HG03039 (cell line): ENCODE measurements around the gene GPRASP3.
"Not testable (repeated sequence)": the region's sequence is repeated elsewhere in the genome, so short reads cannot be mapped to it uniquely, and the experiment has no call there.

Source experiments
- ATAC-seq: cut with Tn5 transposase; IDR thresholded peaks from one replicate; pipeline ENCODE4 v1.9.1; 2021; ENCODE audit warnings: mild to moderate bottlenecking, moderate library complexity; ENCODE audit not compliant: unreplicated experiment

The GPRASP3 gene, protein sequence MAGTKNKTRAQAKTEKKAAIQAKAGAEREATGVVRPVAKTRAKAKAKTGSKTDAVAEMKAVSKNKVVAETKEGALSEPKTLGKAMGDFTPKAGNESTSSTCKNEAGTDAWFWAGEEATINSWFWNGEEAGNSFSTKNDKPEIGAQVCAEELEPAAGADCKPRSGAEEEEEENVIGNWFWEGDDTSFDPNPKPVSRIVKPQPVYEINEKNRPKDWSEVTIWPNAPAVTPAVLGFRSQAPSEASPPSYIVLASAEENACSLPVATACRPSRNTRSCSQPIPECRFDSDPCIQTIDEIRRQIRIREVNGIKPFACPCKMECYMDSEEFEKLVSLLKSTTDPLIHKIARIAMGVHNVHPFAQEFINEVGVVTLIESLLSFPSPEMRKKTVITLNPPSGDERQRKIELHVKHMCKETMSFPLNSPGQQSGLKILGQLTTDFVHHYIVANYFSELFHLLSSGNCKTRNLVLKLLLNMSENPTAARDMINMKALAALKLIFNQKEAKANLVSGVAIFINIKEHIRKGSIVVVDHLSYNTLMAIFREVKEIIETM

DNA sequence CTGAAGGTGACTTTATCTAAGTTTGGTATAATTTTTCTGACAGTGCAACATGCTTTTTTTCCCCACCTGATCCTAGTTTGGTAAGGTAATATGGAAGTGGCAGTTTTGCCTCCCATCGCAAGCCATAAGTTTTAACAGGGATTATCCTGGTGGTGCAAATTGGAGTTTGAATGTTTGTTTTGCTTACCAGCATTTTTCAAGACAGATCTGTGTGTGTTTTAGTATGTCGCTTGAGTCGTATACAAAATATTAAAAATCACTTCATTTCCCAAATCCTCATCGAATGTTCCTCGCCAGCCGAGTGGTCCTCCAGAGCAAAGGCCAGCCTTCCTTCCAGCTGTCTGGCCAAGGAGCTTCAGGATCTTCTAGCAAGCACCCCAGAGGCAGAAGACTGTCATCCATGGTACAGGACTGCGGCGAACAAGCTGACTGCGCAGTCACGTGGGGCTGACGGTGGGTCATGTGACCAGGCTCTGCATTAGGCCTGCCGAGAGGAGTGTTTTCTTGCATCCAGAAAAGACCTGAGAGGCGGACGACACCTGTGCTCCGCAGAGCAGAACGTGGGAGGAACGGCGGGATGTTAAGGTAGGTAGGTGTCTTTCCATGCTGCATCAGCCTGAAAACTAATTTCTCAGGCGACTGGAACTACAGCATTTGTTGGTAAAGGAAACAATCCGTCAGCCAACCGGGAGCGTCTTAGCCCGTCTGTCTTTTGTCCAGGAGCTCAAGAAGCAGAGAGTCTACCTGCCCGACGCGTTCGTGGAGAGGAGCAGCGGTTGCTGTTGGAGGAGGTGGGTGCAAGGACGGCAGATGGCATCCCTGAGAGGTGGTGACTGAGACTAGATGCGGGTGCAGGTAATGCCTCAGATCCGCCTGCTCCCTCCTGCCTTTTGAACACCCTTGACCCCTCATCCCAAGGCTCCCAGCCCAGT is at the start of gene GPRASP3:
Gene GPRASP3 (plus strand): TSS at position 507 of the 932 bp plus-strand sequence. CDS start 28,253 bp downstream, outside the sequence.
- peak; percentile 89 for ATAC-seq

DNA sequence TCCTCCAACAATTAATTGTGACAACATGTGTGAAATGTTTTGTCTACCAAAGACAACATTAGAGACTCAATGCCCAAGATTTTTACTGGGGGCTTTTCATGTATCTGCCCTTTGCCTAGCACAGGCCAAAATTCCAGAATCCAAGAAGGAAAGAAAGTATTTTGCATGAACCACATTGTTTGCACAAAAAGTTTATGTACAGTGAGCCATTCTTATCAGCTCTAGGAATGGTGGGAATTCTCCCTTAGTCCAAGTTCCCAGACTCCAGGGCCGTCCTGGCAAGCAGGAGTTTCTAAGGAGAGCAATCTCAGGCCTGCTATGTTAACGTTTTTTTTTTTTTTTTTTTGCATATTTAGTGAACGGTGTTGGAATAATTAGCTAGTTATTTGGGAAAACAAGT is 47.7 kb upstream of the GPRASP3 start:
- no peak for ATAC-seq

DNA sequence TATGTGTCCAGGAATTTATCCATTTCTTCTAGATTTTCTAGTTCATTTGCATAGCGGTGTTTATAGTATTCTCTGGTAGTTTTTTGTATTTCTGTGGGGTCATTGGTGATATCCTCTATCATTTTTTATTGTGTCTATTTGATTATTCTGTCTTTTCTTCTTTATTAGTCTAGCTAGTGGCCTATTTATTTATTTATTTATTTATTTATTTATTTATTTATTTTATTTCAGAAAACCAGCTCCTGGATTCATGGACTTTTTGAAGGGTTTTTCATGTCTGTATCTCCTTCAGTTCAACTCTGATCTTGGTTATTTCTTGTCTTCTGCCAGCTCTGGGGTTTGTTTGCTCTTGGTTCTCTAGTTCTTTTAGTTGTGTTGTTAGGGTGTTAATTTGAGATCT is 43.1 kb upstream of the GPRASP3 start:
- ATAC-seq = not testable (repeated sequence)

DNA sequence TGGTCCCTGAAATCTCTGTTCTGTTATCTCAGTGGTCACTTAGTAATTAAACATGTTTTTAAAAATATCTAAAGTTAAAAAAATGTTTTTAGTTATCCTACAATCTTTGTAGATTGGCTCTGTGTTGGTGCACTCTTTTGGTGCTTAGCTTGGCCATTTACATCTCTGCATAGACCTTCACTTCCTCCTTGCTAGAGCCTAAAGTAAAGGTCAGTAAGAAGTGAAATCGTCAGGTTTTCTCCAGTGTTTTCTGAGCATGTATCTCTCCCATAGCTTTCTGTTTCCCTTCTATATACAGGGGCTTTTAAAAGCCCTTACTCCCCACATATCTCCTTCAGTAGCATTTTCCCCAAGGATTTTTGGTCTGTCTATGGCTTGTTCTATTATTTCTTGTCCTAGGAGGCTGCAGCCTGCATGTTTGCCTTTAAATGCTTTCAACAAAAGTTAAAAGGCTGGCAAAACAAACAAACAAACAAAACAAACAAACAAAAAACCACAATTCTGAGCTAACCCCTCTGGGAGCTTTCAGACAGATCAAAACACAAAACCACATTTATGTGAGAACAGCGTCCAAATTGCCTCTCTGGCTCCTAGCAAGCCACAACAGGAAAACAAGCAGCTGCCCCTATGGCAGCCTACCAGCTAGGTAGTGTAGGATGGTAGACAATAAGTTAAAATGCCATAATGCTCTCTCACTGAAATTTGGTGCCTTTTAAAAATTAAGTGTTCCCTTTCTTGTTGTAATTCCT is 35.6 kb upstream of the GPRASP3 start:
- ATAC-seq = no peak

DNA sequence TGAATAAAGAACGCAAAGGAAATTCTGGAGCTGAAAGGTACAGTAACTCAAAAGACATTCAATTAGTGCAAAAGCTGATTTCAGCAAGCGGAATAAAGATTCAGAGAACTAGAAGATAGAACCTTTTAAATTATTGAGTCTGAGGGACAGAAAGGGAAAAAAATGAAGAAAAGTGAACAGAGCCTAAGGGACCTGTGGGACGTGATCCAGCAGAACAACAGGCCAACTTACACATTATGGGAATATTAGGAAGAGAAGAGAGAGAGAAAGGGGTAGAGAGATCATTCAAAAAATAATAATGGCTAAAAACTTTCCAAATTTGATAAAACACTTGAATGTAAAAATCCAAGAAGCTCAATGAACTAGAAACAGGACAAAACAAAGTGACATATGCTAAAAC is 25.8 kb upstream of the GPRASP3 start:
- ATAC-seq = no peak

DNA sequence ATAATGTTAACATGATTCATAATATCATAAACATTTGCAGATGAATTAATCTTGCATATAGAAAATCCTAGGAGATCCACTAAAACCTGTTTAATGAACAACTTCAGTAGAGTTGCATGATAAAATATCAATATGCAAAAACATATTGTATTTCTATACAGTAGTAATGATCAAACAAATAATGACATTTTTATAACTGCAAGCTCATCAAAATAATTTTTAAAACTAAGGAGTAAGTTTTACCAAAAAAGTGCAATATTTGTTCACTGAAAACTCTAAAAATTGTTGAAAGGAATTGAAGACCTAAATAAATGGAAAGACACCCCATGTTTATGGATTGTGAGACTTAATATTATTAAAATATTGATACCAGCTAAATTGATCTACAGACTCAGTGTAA is 24.2 kb upstream of the GPRASP3 start:
- no peak for ATAC-seq

DNA sequence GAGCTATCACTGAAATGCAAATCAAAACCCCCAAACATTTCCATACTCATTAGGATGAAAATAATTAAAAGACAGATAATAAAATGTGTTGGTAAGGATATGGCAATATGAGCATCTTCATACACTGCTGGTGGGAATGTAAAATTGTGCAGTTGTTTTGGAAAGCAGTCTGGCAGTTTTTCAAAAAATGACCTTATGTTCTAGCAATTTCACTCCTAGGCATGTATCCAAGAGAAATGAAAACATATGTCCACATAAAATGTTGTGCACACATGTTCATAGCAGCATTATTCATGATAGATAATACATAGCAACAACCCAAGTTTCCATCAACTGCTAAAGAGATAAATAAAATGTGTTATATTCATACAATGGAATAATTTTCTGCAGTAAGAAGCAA is 23.0 kb upstream of the GPRASP3 start:
- no peak for ATAC-seq

DNA sequence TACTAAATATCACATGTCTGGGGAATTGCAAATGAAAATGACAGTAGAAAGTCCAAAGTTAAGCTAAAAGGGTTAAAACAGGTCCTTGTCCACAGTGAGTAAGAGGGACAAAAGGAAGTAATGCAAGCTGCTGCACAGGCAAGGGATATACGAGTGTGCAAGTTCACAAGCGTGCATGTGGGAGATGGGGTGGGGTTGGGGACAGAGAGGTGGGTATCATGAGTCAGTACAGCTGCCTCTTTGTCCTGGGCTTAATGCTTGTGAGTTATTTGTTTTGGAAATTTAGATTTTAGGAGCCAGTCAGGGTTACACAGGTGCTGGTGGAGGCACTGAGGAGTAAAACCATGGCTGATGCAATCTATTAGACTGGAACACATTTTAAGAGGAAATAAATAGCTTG is 11.6 kb upstream of the GPRASP3 start:
- no peak for ATAC-seq

DNA sequence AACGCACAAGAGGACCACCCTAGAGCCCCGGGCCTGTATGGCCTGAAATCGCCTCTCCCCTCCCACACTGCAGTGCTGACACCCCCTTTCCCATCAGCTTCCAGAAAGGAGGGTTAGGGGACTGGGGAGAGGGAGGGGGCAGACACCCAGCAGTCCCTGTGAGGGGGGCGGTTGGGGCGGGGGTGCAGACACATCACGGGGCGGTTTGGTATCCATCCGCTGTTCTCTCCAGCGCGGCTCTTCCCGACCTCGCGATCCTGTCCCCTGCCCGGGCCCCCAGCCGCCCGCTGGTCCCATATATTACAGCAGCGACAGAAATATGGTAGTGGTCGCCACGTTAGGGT is 8.7 kb upstream of the GPRASP3 start:
- no peak for ATAC-seq

DNA sequence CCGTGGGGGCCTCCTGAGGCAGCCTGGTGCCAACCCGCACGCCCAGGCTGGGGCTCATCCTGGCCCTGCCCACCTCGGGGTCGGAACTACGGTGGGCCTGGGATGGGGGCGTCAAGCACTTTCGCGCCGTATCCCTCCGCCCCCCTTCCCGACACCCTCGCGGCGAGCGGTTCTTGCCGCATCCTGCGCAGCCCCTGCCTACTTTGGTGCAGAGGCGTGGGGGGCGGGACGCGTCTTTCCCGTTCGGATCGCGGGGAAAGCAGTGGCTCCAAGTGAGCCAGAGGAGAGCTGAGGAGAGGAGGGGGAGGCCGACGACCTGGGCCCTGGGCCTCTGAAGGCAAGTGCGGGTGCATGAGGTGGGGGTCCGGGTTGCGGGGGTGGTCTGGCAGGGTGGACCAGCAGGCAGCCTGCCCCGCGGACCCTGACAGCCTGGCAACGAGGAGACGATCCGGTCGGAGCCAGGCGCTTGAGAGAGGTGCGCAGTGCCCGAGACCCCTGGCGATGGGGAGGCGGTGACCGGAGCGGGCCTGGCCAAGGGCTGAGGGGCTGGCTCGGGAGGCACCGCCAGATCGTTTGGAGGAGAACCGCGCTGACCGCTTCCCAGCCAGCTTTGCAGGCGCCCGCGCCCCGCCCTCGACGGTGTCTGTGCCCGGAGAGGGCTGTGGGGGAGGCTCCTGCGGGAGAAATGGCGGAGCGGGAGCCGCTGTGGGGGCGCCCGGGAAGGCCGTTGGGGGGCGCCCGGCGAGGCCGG is 8.2 kb upstream of the GPRASP3 start, which contains the start of gene GPRASP2:
Gene GPRASP2 (plus strand): TSS at position 233 of the 751 bp plus-strand sequence. CDS start 2,422 bp downstream, outside the sequence.
- no peak for ATAC-seq

DNA sequence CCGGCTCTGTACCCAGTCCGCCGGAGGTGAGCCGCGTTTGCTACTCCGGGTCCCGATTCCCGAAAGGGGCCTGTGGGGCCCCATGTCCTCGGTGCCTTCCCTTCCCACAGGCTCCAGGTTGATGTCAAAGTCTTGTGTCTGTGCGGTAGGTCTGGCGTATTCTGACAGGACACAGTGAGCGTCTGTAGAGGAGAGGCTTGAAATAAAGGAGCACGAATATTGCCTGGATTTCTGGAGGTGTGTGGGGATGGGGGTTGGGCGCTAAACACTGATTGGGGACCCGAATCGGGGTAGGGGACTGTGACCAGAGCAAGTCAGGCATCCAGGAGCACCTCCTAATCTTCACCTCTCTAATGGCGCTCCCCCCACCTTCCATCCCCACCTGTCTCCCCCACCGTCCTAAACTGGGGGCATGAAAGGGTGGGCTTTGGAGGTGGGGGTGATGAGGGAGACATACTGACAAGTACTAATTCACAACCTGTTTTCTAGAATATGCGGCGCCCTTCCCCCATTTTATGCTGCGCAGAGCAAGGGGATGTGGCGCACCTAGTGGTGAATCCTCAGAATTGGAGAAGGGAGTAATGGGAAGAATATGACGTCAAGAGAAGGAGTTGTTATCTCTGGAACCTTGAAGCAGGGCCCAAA is 7.4 kb upstream of the GPRASP3 start:
- ATAC-seq = no peak

DNA sequence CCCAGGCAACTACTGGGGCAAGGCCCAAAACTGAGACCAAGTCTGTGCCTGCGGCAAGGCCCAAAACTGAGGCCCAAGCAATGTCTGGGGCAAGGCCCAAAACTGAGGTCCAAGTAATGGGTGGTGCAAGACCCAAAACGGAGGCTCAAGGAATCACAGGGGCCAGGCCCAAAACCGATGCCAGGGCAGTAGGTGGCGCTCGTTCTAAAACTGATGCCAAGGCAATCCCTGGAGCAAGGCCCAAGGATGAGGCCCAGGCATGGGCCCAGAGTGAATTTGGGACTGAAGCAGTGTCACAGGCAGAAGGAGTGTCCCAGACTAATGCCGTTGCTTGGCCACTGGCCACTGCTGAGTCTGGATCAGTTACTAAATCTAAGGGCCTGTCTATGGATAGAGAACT is 5.5 kb upstream of the GPRASP3 start:
- no peak for ATAC-seq

DNA sequence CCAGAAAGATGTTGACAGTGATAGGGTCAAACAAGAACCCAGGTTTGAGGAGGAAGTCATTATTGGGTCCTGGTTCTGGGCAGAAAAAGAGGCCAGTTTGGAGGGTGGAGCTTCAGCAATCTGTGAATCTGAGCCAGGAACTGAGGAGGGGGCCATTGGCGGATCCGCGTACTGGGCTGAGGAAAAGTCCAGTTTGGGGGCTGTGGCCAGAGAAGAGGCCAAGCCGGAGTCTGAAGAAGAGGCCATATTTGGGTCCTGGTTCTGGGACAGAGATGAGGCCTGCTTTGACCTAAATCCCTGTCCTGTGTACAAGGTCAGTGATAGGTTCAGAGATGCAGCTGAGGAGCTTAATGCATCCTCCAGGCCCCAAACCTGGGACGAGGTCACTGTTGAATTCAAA is 4.6 kb upstream of the GPRASP3 start:
- ATAC-seq = no peak

DNA sequence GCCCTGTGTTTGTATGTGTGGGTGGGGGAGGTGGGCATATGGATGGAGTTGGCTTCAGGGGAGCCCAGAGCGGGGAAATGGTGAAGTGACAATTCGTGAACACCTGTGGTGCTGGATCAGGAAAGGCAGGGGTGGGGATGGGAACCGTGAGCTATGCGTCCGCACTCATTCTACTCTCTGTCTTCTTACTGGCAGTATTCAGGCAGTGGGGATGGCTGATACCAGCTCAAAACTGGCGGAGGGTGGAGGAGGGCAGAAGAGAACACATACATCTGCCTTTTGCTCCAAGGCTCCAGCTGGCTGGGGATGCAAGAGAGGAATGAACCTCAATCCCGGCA is 595 bp downstream of the GPRASP3 start:
- ATAC-seq = not testable (repeated sequence)

DNA sequence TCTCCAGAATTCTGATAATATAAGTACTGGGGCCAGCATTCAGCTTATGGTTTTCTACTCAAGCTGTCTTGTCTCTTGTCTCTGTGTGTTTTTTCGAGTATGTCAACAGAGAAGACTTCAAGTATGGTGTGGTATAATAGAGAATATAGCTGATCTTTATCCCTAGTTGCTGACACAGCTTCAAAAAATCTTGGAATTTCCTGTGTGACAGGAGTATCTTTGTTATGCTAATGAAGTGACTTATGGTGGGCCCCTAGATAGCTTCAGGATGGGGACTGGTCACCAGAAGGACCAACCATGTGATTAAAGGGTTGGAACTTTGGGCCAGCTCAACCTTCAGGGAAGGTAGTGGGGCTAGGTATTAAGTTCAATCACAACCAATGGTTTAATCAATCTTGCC is 2.9 kb downstream of the GPRASP3 start:
- ATAC-seq = no peak

DNA sequence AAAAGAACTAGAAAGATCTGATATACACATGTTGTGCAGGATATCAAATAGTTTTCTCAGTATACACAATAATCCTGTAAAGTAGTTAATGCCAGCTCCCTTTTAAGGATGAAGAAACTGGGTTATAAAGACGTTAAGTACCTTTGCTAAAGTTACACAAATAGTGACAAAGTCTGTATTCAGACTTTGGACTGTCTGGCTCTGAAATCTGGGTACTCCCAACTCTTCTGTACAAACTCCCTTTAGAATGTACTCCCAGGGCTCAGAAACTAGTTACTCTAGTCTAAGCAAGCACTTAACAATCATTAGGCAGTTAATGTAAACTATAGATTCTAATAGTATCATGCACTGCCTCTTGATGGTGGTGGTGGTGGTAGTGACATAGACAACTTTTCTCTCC is 7.2 kb downstream of the GPRASP3 start:
- ATAC-seq = no peak

DNA sequence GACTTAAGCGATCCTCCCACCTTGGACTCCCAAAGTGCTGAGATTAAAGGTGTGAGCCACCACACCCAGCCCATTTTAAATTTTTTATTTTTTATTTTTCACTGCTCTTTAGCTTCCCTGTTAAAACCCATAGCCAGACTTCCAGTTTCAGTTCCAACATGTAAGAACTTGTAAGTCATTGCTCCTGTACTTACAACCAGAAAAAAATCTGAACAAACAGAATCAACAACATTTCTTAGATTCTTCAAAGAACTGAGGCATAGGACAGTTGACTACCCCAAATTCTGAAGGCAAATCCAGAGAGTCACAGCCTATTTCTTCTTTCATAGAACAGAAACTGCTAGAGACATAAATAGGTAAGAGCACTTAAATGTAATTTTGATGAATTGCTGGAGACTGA is 8.1 kb downstream of the GPRASP3 start:
- ATAC-seq = no peak

DNA sequence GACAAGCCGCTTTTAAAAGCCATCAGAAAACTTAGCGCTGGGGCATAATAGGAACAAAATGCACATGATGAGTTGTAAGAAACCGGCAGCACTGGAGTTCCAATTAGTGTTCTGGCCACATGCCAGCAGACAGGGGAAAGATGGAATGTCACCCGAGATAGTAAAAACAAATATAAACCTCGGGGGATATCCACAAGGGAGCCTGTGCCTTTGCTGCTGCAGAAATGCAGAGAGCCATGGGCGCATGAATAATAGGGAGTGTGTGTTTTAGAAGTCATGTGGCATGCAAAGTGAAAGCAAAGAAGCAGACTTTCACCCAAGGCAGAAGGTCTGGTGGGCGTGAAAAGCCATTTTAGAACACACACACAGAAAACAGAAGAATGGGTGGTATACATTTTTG is 19.1 kb downstream of the GPRASP3 start:
- ATAC-seq = no peak

DNA sequence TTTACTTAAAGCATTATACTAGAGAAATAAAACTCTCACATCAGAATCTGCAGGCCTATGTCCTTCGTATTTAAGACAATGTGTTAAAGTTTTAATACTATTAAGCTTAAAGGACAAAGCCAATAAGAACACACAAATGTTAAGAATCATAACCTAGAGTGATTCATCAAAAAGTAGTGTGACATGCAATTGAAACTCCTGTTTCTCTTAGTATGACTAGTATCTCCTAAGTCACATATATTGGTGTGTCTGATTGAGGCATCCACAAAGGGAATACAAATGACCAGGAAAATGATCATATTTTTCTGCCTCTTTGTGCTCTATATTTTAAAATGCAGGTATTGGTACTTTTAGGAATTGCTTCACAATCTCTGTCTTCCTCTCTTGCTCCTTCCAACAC is 23.8 kb downstream of the GPRASP3 start:
- no peak for ATAC-seq

DNA sequence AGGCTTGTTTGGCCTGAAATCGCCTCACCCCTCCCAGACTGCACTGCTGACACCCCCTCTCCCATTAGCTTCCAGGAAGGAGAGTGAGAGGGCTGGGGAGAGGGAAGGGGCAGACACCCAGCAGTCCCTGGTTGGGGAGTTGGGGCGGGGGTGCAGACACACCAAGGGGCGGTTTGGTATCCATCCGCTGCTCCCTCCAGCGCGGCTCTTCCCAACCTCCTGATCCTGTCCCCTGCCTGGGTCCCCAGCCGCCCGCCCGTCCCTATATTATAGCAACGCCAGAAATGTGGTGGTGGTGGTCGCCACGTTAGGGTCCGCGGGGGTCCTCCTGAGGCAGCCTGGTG is 24.9 kb downstream of the GPRASP3 start:
- ATAC-seq = no peak
